HCT116 (cell line): Measurements from ENCODE around the gene HMGB2. TPM values are rescaled to one million over a fixed set of nuclear protein-coding genes. Genes with fewer than 3 reads are reported as not detected.

Experiments
- ATAC-seq: fragments of 200-7000 bp; cut with Tn5 transposase; 2 replicates; pipeline ENCODE4 v1.9.1; 2020; ENCODE audit warnings: mild to moderate bottlenecking, moderate library complexity
- BruUV-seq: library from RNA; stranded (reverse); fragments of 400-500 nt; replicated peaks from 2 replicates; lab custom pipeline; 2021; lab: Mats Ljungman, UMichigan
- CTCF ChIA-PET: fragments of 300-600 bp; sonication (Branson Sonifier 250); formaldehyde crosslinking; loops from one replicate; lab custom pipeline; 2021; ENCODE audit warnings: antibody characterized with exemption; lab: Charles Lee
- POLR2A ChIA-PET: fragments of 300-600, 350-600 bp; sonication (Branson Sonifier 250); formaldehyde crosslinking; loops from one replicate; lab custom pipeline; 2021; ENCODE audit warnings: antibody characterized with exemption; lab: Charles Lee
- RAD21 ChIA-PET, 2 experiments: fragments of 300-600 bp; sonication (Branson Sonifier 250); formaldehyde crosslinking; loops; one replicate each; lab custom pipeline; 2023; ENCODE audit warnings: low total read pairs in 2 of 2; ENCODE audit not compliant: uncharacterized antibody in 2 of 2, unreplicated experiment in 2 of 2, low non-redundant PET in 1 of 2; lab: Charles Lee
- DNase-seq: peaks from one replicate; pipeline ENCODE4 v3.0.0-alpha.2; 2010; ENCODE audit warnings: low read depth, low spot score
- H2AFZ ChIP-seq: fragments of 200-600 bp; shearing (Covaris generic), sonication (generic); 2 replicates; pipeline ENCODE4 v1.6.1; 2017; ENCODE audit warnings: low read depth, mixed run types, mixed read lengths, antibody characterized with exemption, low read length; ENCODE audit not compliant: poor library complexity, severe bottlenecking
- H3K27ac ChIP-seq: 2 replicates; pipeline ENCODE4 v1.5.1; 2012; ENCODE audit warnings: low read depth, low read length
- H3K27me3 ChIP-seq: fragments of 200-600 bp; sonication (generic); 2 replicates; pipeline ENCODE4 v1.6.1; 2016; ENCODE audit warnings: mixed run types, low read length, mixed read lengths; ENCODE audit not compliant: insufficient read depth
- H3K36me3 ChIP-seq, 2 experiments: fragments of 200-500 bp in 1 of 2; fragments of 200-600 bp in 1 of 2; sonication (Bioruptor generic) in 1 of 2; sonication (generic) in 1 of 2; 2 replicates each; pipeline versions ENCODE4 v1.5.1 to v1.6.1; 2014 to 2016; ENCODE audit warnings: low read length in 2 of 2, inconsistent platforms in 1 of 2, mixed read lengths in 1 of 2, mixed run types in 1 of 2; ENCODE audit not compliant: insufficient read depth in 2 of 2, control insufficient read depth in 1 of 2
- H3K4me1 ChIP-seq, 2 experiments: fragments of 200-600 bp in 1 of 2; sonication (generic) in 1 of 2; 2 replicates each; pipeline versions ENCODE4 v1.5.1 to v1.6.1; 2012 to 2017; ENCODE audit warnings: low read length in 2 of 2, inconsistent platforms in 1 of 2, mild to moderate bottlenecking in 1 of 2, mixed read lengths in 1 of 2, mixed run types in 1 of 2, moderate library complexity in 1 of 2; ENCODE audit not compliant: insufficient read depth in 2 of 2, control insufficient read depth in 1 of 2
- H3K4me2 ChIP-seq: fragments of 200-600 bp; sonication (generic); 2 replicates; pipeline ENCODE4 v1.6.1; 2017; ENCODE audit warnings: mixed run types, low read length, mixed read lengths
- H3K4me3 ChIP-seq, 2 experiments: fragments of 200-600 bp in 1 of 2; sonication (generic) in 1 of 2; replicated peaks in 1 of 2; 2 replicates each; pipeline ENCODE4 v1.5.1; 2011 to 2016; ENCODE audit warnings: low read length in 2 of 2, control low read depth in 1 of 2, low read depth in 1 of 2, mild to moderate bottlenecking in 1 of 2, mixed read lengths in 1 of 2, mixed run types in 1 of 2
- H3K79me2 ChIP-seq: fragments of 200-600 bp; sonication (generic); 2 replicates; pipeline ENCODE4 v1.6.1; 2017; ENCODE audit warnings: mild to moderate bottlenecking, mixed run types, low read length, moderate library complexity, mixed read lengths; ENCODE audit not compliant: insufficient read depth
- H3K9ac ChIP-seq: fragments of 200-600 bp; sonication (generic); 2 replicates; pipeline ENCODE4 v1.6.1; 2016; ENCODE audit warnings: low read length, mixed read lengths
- H3K9me2 ChIP-seq: fragments of 200-600 bp; sonication (generic), shearing (Covaris generic); 2 replicates; pipeline ENCODE4 v1.6.1; 2017; ENCODE audit warnings: mixed run types, mild to moderate bottlenecking, moderate library complexity; ENCODE audit not compliant: insufficient read depth
- H3K9me3 ChIP-seq, 2 experiments: fragments of 200-500 bp in 1 of 2; fragments of 200-600 bp in 1 of 2; sonication (Bioruptor generic) in 1 of 2; sonication (generic) in 1 of 2; 2 replicates each; pipeline ENCODE4 v1.6.1; 2014 to 2017; ENCODE audit warnings: low read length in 2 of 2, mixed read lengths in 2 of 2, inconsistent platforms in 1 of 2, low read depth in 1 of 2, mild to moderate bottlenecking in 1 of 2, mixed run types in 1 of 2, moderate library complexity in 1 of 2; ENCODE audit not compliant: control insufficient read depth in 1 of 2, insufficient read depth in 1 of 2
- H4K20me1 ChIP-seq: fragments of 200-600 bp; sonication (generic), shearing (Covaris generic); 2 replicates; pipeline ENCODE4 v1.6.1; 2017; ENCODE audit warnings: mixed run types, mild to moderate bottlenecking, moderate library complexity; ENCODE audit not compliant: insufficient read depth
- CEBPB ChIP-seq: IDR thresholded peaks from 2 replicates; pipeline ENCODE4 v1.6.1; 2012; ENCODE audit warnings: low read depth
- EGR1 ChIP-seq: IDR thresholded peaks from 2 replicates; pipeline ENCODE4 v1.6.1; 2012; ENCODE audit warnings: low read depth
- FOSL1 ChIP-seq: IDR thresholded peaks from 2 replicates; pipeline ENCODE4 v1.6.1; 2012; ENCODE audit warnings: low read depth
- JUND ChIP-seq: IDR thresholded peaks from 2 replicates; pipeline ENCODE4 v1.6.1; 2012
- POLR2A ChIP-seq: IDR thresholded peaks from 2 replicates; pipeline ENCODE4 v1.7.0; 2011; ENCODE audit warnings: borderline replicate concordance; ENCODE audit not compliant: insufficient read depth, insufficient read length; ENCODE audit errors: extremely low read depth
- POLR2AphosphoS5 ChIP-seq: IDR thresholded peaks from 2 replicates; pipeline ENCODE4 v1.6.1; 2011; ENCODE audit warnings: mild to moderate bottlenecking, low read depth, low read length, moderate library complexity
- RAD21 ChIP-seq: IDR thresholded peaks from 2 replicates; pipeline ENCODE4 v1.6.1; 2012; ENCODE audit warnings: low read depth, mild to moderate bottlenecking
- SIN3A ChIP-seq: IDR thresholded peaks from 2 replicates; pipeline ENCODE4 v1.6.1; 2012; ENCODE audit warnings: low read depth
- SP1 ChIP-seq: IDR thresholded peaks from 2 replicates; pipeline ENCODE4 v1.6.1; 2012; ENCODE audit warnings: low read depth
- TCF7L2 ChIP-seq: IDR thresholded peaks from 2 replicates; pipeline ENCODE4 v1.7.0; 2011; ENCODE audit warnings: borderline replicate concordance, inconsistent platforms; ENCODE audit not compliant: insufficient read depth, insufficient read length; ENCODE audit errors: extremely low read depth
- YY1 ChIP-seq: IDR thresholded peaks from 2 replicates; pipeline ENCODE4 v1.6.1; 2011; ENCODE audit warnings: low read length, low read depth, moderate library complexity, mild to moderate bottlenecking; ENCODE audit not compliant: insufficient replicate concordance; ENCODE audit errors: extremely low read depth
- ZNF274 ChIP-seq: fragments of 200-500 bp; sonication (Bioruptor generic); IDR thresholded peaks from 2 replicates; pipeline ENCODE4 v1.6.1; 2014; ENCODE audit warnings: mild to moderate bottlenecking, low read depth, low read length, inconsistent platforms
- intact Hi-C: fragments of 100-400 bp; cut with micrococcal nuclease; formaldehyde crosslinking; loops from 2 replicates; pipeline ENCODE4 v1.10.0; 2022
- total RNA-seq: library from RNA; stranded (reverse); gene quantifications from one replicate; pipeline ENCODE4 v1.2.1, GENCODE V29; 2021; ENCODE audit not compliant: unreplicated experiment
- TF ChIP-seq, protein P1 (sequence below): IDR thresholded peaks from 2 replicates; pipeline ENCODE4 v1.6.1; 2012
- TF ChIP-seq, protein P2 (sequence below): IDR thresholded peaks from 2 replicates; pipeline ENCODE4 v1.6.1; 2012
- TF ChIP-seq, protein P3 (sequence below), 3 experiments: fragments of 200-600 bp in 1 of 3; sonication (generic) in 1 of 3; IDR thresholded peaks in 2 of 3; conservative IDR thresholded peaks in 1 of 3; 2 replicates each; pipeline ENCODE4 v1.5.1; 2012 to 2017; ENCODE audit warnings: low read depth in 2 of 3, low read length in 2 of 3, antibody characterized with exemption in 1 of 3, borderline replicate concordance in 1 of 3, control low read depth in 1 of 3, mild to moderate bottlenecking in 1 of 3, mixed read lengths in 1 of 3, mixed run types in 1 of 3, moderate library complexity in 1 of 3; ENCODE audit not compliant: insufficient read depth in 1 of 3

HMGB2 gene
- total RNA-seq, 1 experiment from 2014 or later = 388 TPM

DNA sequence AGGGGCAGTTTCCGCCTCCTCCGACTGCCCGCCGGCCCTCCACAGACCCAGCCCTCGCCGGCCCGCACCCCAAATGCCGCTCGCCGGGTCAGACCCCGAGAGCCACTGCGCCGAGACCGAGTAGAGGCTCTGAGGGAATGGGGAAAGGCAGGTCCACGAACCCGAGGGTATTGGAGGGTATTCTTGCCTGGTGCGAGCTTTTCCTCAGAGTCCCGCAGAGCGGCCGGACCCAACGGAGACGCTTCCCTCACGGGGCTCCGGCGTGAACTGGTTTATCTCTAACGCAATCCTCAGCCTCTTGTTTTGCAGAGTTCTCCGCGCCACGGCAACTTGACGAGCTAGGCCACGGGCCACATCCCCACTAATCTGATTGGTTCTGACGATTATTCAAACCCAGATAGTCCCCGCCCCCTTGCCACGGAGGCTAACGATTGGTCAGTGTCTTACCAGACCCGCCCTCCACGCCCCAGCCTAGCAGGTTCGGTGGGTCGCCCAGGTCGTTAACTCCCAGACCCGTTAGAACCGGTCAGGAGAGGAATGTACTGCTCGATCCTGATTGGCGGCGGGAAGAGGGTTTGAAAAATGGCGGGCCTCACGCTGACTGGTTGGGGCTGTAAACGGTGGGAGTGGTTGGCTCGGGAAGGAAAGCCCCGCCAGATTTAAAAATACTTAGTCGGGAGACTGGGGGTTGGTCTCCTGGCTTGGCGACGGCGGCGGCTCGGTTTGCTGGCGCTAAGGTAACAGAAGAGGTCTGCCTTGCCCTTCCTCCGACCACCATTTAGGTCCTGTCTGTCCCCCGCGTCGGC, at the start of gene HMGB2 (continued):
- TF ChIP-seq, protein P1, sequence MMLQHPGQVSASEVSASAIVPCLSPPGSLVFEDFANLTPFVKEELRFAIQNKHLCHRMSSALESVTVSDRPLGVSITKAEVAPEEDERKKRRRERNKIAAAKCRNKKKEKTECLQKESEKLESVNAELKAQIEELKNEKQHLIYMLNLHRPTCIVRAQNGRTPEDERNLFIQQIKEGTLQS = no peak
- no peak for TF ChIP-seq FOSL1
- TF ChIP-seq RAD21 = no peak
- TF ChIP-seq, protein P2, sequence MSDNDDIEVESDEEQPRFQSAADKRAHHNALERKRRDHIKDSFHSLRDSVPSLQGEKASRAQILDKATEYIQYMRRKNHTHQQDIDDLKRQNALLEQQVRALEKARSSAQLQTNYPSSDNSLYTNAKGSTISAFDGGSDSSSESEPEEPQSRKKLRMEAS = peak; percentile 54
- no peak for TF ChIP-seq ZNF274
- TF ChIP-seq SP1 = peak; percentile 97
- no peak for TF ChIP-seq JUND
- peak; percentile 16 for TF ChIP-seq TCF7L2

DNA sequence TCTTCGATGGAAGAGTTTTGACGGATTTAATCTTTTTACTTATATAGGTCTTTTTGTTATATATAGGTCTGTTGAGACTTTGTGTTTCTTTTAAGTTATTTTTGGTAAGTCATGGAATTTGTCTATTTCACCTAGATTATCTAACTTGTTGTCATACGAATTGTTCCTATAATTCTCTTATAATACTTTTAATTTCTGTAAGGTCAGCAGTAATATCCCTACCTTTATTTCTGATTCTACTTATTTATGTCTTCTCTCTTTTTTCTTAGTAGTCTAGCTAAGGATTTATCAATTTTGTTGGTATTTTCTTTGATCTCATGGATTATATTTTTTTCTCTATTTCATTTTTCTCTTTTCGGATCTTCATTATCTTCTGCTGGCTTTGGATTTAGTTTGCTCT, 48.2 kb upstream of the HMGB2 start:
- POLR2A ChIA-PET = interaction anchor here (1.6 kb wide), 1 partner anchor 12 kb away, joined by 5 read pairs; the partner anchor contains the start of gene SAP30
- peaks cover 0 to 7% of the 10 kb centered on the region in 2 experiments; a peak in 1 of 4 replicates for H3K4me1 ChIP-seq
- H3K36me3 ChIP-seq = no peaks in the 10 kb centered on the region
- TF ChIP-seq RAD21 (no peak), POLR2A (no peak), SIN3A (no peak), CEBPB (no peak), EGR1 (no peak), YY1 (no peak), TCF7L2 (no peak), POLR2AphosphoS5 (no peak)
- TF ChIP-seq, protein P2 = no peak
- TF ChIP-seq, protein P3, sequence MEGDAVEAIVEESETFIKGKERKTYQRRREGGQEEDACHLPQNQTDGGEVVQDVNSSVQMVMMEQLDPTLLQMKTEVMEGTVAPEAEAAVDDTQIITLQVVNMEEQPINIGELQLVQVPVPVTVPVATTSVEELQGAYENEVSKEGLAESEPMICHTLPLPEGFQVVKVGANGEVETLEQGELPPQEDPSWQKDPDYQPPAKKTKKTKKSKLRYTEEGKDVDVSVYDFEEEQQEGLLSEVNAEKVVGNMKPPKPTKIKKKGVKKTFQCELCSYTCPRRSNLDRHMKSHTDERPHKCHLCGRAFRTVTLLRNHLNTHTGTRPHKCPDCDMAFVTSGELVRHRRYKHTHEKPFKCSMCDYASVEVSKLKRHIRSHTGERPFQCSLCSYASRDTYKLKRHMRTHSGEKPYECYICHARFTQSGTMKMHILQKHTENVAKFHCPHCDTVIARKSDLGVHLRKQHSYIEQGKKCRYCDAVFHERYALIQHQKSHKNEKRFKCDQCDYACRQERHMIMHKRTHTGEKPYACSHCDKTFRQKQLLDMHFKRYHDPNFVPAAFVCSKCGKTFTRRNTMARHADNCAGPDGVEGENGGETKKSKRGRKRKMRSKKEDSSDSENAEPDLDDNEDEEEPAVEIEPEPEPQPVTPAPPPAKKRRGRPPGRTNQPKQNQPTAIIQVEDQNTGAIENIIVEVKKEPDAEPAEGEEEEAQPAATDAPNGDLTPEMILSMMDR (IDR thresholded peaks at IDR 0.05 in 2 of 3, conservative IDR thresholded peaks at IDR 0.05 in 1 of 3; ENCODE audit: borderline replicate concordance in 1 of 3, insufficient read depth in 1 of 3, low read depth in 2 of 3, low read length in 2 of 3) = no peak
- TF ChIP-seq, protein P1 = no peak
- TF ChIP-seq, all 23 proteins: peak for 0
- no peaks in the 10 kb centered on the region for H3K9me3 ChIP-seq
- CTCF ChIA-PET = no interaction called here
- no peak overlapping the region for H3K9ac ChIP-seq
- intact Hi-C loops = no loop called here
- H3K4me3 ChIP-seq = no peak overlapping the region
- ATAC-seq (no peak), DNase-seq (no peak)
- H3K27ac ChIP-seq = no peak overlapping the region
- no peaks in the 10 kb centered on the region for H3K9me2 ChIP-seq
- no TSS peak for BruUV-seq
- RAD21 ChIA-PET = no interaction called here
- no peaks in the 10 kb centered on the region for H3K79me2 ChIP-seq
- no peak overlapping the region for H3K4me2 ChIP-seq
- no peak overlapping the region for H2AFZ ChIP-seq
- no peaks in the 10 kb centered on the region for H4K20me1 ChIP-seq
- no peaks in the 10 kb centered on the region for H3K27me3 ChIP-seq
